ENCODE results near the gene RNF223. TPM values are rescaled to one million over a fixed set of nuclear protein-coding genes. Genes with fewer than 3 reads are reported as not detected.
A peak's percentile ranks its signal among the peaks of the same experiment; 100 is the strongest.

RNF223 gene
- total RNA-seq, 1 experiment from 2014 or later: not detected

- H3K4me3 Mint-ChIP-seq: peak overlapping the region; percentile 69 to 81
- H3K79me2 ChIP-seq (ENCODE audit: insufficient read depth, low read length): no peaks in the 10 kb centered on the region
- no peak overlapping the region for H3K23ac ChIP-seq (ENCODE audit: insufficient read length, low read depth, low read length)
- H2BK5ac ChIP-seq (ENCODE audit: insufficient read length, low read length): no peak overlapping the region
- no peaks in the 10 kb centered on the region for H3K9me3 Mint-ChIP-seq
- H3K27ac ChIP-seq (ENCODE audit: insufficient read length, low read depth, low read length): no peak overlapping the region
- H3K27ac Mint-ChIP-seq: no peak overlapping the region
- no peak overlapping the region for H4K8ac ChIP-seq (replicated peaks; ENCODE audit: insufficient read length, low read depth, low read length)
- DNase-seq: peak; percentile 88
- no peak overlapping the region for H4K91ac ChIP-seq (ENCODE audit: insufficient read length, low read depth, low read length)
- H3K9me3 ChIP-seq (ENCODE audit: control insufficient read depth, low read depth, low read length): no peaks in the 10 kb centered on the region
- H3K4me1 Mint-ChIP-seq: peaks cover 9 to 17% of the 10 kb centered on the region in 2 experiments
- no peak overlapping the region for H4K5ac ChIP-seq (ENCODE audit: insufficient read length, low read depth, low read length)
- H2BK15ac ChIP-seq (ENCODE audit: low read depth, low read length): no peak overlapping the region
- H3K56ac ChIP-seq (ENCODE audit: insufficient read length, low read depth, low read length): no peak overlapping the region
- H3K18ac ChIP-seq (ENCODE audit: insufficient read length, low read depth, low read length): no peak overlapping the region
- H3K9ac ChIP-seq (ENCODE audit: extremely low read depth, insufficient read length, low read length): peak overlapping the region; percentile 3
- no peaks in the 10 kb centered on the region for H3K36me3 Mint-ChIP-seq (ENCODE audit: insufficient read depth in 1 of 3, low read depth in 3 of 3)
- TF ChIP-seq CTCF (conservative IDR thresholded peaks at IDR 0.05): no peak
- H3K14ac ChIP-seq (ENCODE audit: insufficient read depth, low read length): no peak overlapping the region
- H3K4ac ChIP-seq (ENCODE audit: low read depth, low read length): no peak overlapping the region
- no peaks in the 10 kb centered on the region for H3K4me1 ChIP-seq (ENCODE audit: insufficient read depth, low read length)
- no CpG with 5 or more reads among the region's 75 CpGs for WGBS (ENCODE audit: extremely low coverage, insufficient read length, low lambda C conversion rate)
- H3K79me1 ChIP-seq (ENCODE audit: insufficient read depth, low read depth, low read length, poor library complexity, severe bottlenecking): no peaks in the 10 kb centered on the region
- H3K27me3 ChIP-seq (ENCODE audit: insufficient read depth, low read length): no peaks in the 10 kb centered on the region; the same call in 1 of the 2 replicates
- H3T11ph ChIP-seq (ENCODE audit: low read length): no peak overlapping the region
- peaks cover 34% of the 10 kb centered on the region for H3K27me3 Mint-ChIP-seq (ENCODE audit: low read depth)
- no peaks in the 10 kb centered on the region for H4K20me1 ChIP-seq (ENCODE audit: control insufficient read depth, insufficient read depth, insufficient read length)
- no peak overlapping the region for H2BK20ac ChIP-seq (ENCODE audit: low read depth, low read length, poor library complexity, severe bottlenecking)
- no peak overlapping the region for H2AFZ ChIP-seq (ENCODE audit: low read length)
- no peak overlapping the region for H2BK120ac ChIP-seq (ENCODE audit: low read depth, low read length, poor library complexity, severe bottlenecking)
- no peak overlapping the region for H2AK5ac ChIP-seq (ENCODE audit: insufficient read length, low read length)
- peak overlapping the region; percentile 55 for H3K4me2 ChIP-seq (ENCODE audit: insufficient read depth, insufficient read length, low read length)
- H3K23me2 ChIP-seq (ENCODE audit: insufficient read length, low read depth, low read length, poor library complexity, severe bottlenecking): peaks cover 3% of the 10 kb centered on the region
- no peak overlapping the region for H2BK12ac ChIP-seq (ENCODE audit: insufficient read length, low read depth, low read length)
Measured at GRCh38 chr1:1069056-1069710, 4.9 kb downstream of the RNF223 start.
